Fibroblast of the aortic adventitia (primary cell): ENCODE measurements around the gene CCM2. TPM values are rescaled to one million over a fixed set of nuclear protein-coding genes. Genes with fewer than 3 reads are reported as not detected.

Source experiments
- DNase-seq: peaks from one replicate; pipeline ENCODE4 v3.0.0-alpha.2; 2010; ENCODE audit warnings: low read depth
- H3K4me3 ChIP-seq: 2 replicates; pipeline ENCODE4 v1.5.1; 2011; ENCODE audit warnings: low read depth, mild to moderate bottlenecking, control low read depth, low read length, moderate library complexity
- total RNA-seq: library from RNA; depleted of rRNA; stranded (reverse); fragments of >200 nt; gene quantifications from 2 replicates; pipeline ENCODE4 v1.2.3, GENCODE V29; 2012; ENCODE audit warnings: low replicate concordance
- TF ChIP-seq, protein P1 (sequence below): IDR thresholded peaks from 2 replicates; pipeline ENCODE4 v1.5.1; 2011; ENCODE audit warnings: mild to moderate bottlenecking, low read length, control low read depth, inconsistent platforms; ENCODE audit not compliant: insufficient read depth

CCM2 gene
- total RNA-seq, 1 donor = 42.9 TPM

GRCh38 chr7:45075871-45076796 lies 76.1 kb downstream of the CCM2 start:
- no peak for DNase-seq
- no peak overlapping the region for H3K4me3 ChIP-seq
- TF ChIP-seq, protein P1, sequence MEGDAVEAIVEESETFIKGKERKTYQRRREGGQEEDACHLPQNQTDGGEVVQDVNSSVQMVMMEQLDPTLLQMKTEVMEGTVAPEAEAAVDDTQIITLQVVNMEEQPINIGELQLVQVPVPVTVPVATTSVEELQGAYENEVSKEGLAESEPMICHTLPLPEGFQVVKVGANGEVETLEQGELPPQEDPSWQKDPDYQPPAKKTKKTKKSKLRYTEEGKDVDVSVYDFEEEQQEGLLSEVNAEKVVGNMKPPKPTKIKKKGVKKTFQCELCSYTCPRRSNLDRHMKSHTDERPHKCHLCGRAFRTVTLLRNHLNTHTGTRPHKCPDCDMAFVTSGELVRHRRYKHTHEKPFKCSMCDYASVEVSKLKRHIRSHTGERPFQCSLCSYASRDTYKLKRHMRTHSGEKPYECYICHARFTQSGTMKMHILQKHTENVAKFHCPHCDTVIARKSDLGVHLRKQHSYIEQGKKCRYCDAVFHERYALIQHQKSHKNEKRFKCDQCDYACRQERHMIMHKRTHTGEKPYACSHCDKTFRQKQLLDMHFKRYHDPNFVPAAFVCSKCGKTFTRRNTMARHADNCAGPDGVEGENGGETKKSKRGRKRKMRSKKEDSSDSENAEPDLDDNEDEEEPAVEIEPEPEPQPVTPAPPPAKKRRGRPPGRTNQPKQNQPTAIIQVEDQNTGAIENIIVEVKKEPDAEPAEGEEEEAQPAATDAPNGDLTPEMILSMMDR = no peak

DNA sequence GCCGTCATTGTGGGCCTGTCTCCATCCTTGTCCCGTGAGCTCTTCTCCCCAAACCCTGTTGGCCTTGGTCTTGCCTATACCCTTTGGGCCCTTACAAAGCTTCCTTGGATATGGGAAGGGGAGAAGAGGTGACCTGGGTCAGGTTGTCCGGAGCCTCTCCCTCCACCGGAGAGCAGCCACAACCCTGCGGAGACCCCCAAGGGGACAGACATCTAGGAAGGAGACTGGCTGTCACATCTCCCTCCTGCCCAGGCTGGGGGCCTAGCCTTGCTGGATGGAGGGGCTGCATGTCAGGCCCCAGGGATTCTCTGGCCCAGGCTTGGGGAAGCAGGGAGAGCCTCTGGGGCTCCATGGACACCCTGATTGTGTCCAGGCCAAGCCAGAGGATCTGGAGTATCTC lies 76.9 kb downstream of the CCM2 start:
- H3K4me3 ChIP-seq = no peak overlapping the region
- TF ChIP-seq, protein P1 = no peak
- no peak for DNase-seq

- H3K4me3 ChIP-seq = no peak overlapping the region
- TF ChIP-seq, protein P1 = no peak
- DNase-seq = no peak
Measured at GRCh38 chr7:45077579-45077978, 77.6 kb downstream of the CCM2 start.

GRCh38 chr7:45078125-45078681 lies 78.2 kb downstream of the CCM2 start:
- TF ChIP-seq, protein P1 = no peak
- no peak for DNase-seq
- H3K4me3 ChIP-seq = no peak overlapping the region

DNA sequence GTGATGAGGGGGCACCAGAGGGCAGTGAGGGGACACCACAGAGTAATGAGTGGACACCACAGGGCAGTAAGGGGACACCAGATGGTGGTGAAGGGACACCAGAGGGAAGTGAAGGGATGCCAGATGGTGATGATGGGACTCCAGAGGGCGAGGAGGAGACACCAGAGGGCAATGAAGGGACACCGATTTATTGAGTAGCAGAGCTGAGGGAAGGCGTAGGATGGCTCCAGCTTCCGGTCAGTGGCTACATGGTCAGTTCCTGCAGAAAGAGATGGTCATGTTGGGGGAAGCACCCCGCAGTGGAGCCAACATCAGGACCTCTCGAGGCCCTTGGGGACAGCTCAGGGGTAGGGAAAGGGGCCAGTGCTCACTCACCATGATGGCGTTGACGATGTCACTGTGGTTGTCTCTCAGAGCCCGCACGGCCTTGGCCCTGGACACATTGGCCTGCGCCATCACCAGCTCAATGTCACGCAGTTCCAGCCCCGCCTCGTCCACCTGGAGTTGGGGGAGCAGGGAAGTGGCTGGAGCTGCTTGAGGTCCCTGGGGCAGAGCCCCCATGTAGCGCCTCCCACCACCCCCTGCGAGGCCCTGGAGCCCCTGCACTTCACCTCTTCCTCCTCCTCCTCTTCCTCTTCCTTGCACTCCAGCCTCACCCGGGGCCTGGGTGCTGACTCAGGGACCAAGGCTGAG lies 80.4 kb downstream of the CCM2 start:
- H3K4me3 ChIP-seq = no peak overlapping the region
- DNase-seq = no peak
- TF ChIP-seq, protein P1 = no peak

DNA sequence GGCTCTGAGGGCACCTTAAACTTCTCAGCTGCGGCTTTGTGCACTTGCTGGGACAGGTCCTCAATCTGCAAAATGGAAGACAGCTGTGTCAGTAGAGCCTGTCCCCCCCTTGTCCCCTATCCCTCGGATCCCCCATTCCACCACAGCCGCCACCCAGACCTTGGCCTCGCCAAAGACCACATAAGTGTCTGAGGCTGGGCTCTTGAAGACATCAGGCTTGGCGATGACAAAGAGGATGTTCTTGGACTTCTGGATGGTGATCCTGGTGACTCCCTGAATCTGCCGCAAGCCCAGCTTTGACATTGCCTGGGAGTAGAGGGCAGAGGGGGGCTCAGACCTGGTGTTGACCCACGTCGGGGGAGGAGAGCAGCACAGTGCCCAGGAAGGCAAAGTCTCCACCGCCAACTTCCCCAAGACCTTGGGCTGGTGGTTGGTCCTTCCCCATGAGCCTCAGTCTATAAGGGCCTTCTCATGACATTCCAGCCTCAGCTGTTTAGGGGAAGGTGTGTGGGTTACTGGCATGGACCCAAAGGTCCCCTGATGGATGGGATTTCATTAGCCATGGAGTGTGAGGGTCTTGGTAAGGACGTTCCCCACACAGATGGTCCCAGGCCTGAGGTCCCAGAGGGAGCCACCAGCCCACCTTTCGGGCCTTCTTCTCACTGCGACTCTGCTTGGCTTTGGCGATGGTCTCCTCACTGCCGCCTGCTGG lies 81.1 kb downstream of the CCM2 start:
- no peak overlapping the region for H3K4me3 ChIP-seq
- TF ChIP-seq, protein P1 = no peak
- DNase-seq = no peak
